HEK293T (cell line): ENCODE measurements around the gene IER5L.

Experiments
- SP1 ChIP-seq: fragments of 450-650 bp; IDR thresholded peaks from 2 replicates; pipeline ENCODE4 v1.6.1; 2017
- SUZ12 ChIP-seq: fragments of 450-650 bp; IDR thresholded peaks from 2 replicates; pipeline ENCODE4 v1.6.1; 2016; ENCODE audit warnings: mild to moderate bottlenecking

DNA sequence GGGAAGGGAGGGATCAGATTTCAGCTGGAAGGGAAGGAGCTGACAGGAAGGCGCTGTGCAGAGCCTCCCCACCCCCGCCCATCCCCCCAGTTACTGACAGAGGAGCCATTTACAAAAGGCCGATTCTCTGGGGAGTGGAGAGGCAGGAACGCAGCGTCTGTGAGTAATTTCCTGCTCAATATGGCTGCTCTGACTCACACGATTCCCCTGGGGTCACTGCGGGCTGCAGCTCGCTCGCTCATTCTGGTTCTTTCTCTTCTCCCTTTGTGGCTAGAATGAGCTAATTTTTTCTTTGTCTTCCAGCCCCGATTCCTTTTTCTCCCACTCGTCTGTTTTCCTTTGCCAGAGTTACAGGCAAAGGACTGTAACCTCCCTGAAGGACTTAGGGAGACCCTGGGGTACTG is 38.1 kb downstream of the IER5L start:
- TF ChIP-seq SUZ12, result no peak
- TF ChIP-seq SP1, result no peak
